IMR-90 (cell line): ENCODE measurements around the gene MGAT3. TPM values are rescaled to one million over a fixed set of nuclear protein-coding genes. Genes with fewer than 3 reads are reported as not detected.

Experiments used
- ATAC-seq: fragments of 200-7000 bp; cut with Tn5 transposase; 2 replicates; pipeline ENCODE4 v1.9.1; 2020; ENCODE audit warnings: low read depth, mild to moderate bottlenecking, moderate library complexity
- BruUV-seq: library from RNA; stranded (reverse); fragments of 400-500 nt; replicated peaks from 2 replicates; lab custom pipeline; 2021; lab: Mats Ljungman, UMichigan
- CTCF ChIA-PET: fragments of 300-600 bp; formaldehyde crosslinking; extraction: SDS; loops from one replicate; lab custom pipeline; 2021; ENCODE audit warnings: antibody characterized with exemption; lab: Yijun Ruan, JAX
- POLR2A ChIA-PET: fragments of 300-600 bp; sonication (Branson Sonifier 250); formaldehyde crosslinking; loops from one replicate; lab custom pipeline; 2022; ENCODE audit warnings: antibody characterized with exemption; ENCODE audit not compliant: unreplicated experiment; lab: Charles Lee
- DNase-seq: peaks from one replicate; pipeline ENCODE4 v3.0.0; 2013
- H2AFZ ChIP-seq: replicated peaks from 2 replicates; pipeline ENCODE3; 2013; ENCODE audit warnings: low read length, mild to moderate bottlenecking; ENCODE audit not compliant: poor library complexity
- H2AK5ac ChIP-seq: 2 replicates; pipeline ENCODE4 v1.6.1; 2013; ENCODE audit warnings: low read depth, low read length, inconsistent platforms
- H2AK9ac ChIP-seq: replicated peaks from 2 replicates; pipeline ENCODE3; 2013; ENCODE audit warnings: mild to moderate bottlenecking, low read depth, low read length, moderate library complexity; ENCODE audit not compliant: poor library complexity
- H2BK120ac ChIP-seq: 2 replicates; pipeline ENCODE4 v1.6.1; 2013; ENCODE audit warnings: low read depth, low read length, inconsistent platforms
- H2BK15ac ChIP-seq: 3 replicates; pipeline ENCODE4 v1.6.1; 2013; ENCODE audit warnings: low read depth, low read length, inconsistent platforms
- H2BK20ac ChIP-seq: 2 replicates; pipeline ENCODE4 v1.6.1; 2013; ENCODE audit warnings: low read depth, mild to moderate bottlenecking, inconsistent platforms, low read length, moderate library complexity
- H2BK5ac ChIP-seq: 2 replicates; pipeline ENCODE4 v1.6.1; 2013; ENCODE audit warnings: mild to moderate bottlenecking, low read depth, low read length, inconsistent platforms; ENCODE audit not compliant: poor library complexity, severe bottlenecking
- H3K14ac ChIP-seq: replicated peaks from 2 replicates; pipeline ENCODE4 v1.6.1; 2013; ENCODE audit warnings: low read depth, low read length, inconsistent platforms
- H3K18ac ChIP-seq: 2 replicates; pipeline ENCODE4 v1.6.1; 2013; ENCODE audit warnings: low read depth, low read length, control low read depth
- H3K23ac ChIP-seq: 2 replicates; pipeline ENCODE4 v1.6.1; 2013; ENCODE audit warnings: low read depth, low read length, inconsistent platforms
- H3K27ac ChIP-seq: 2 replicates; pipeline ENCODE4 v1.5.1; 2013; ENCODE audit warnings: mild to moderate bottlenecking, control low read depth, low read length; ENCODE audit not compliant: insufficient read depth
- H3K27me3 ChIP-seq: 2 replicates; pipeline ENCODE4 v1.6.1; 2013; ENCODE audit warnings: low read length; ENCODE audit not compliant: control insufficient read depth, insufficient read depth
- H3K36me3 ChIP-seq: 2 replicates; pipeline ENCODE4 v1.6.1; 2013; ENCODE audit warnings: low read length, mixed read lengths; ENCODE audit not compliant: control insufficient read depth, insufficient read depth
- H3K4ac ChIP-seq: 2 replicates; pipeline ENCODE4 v1.6.1; 2013; ENCODE audit warnings: low read depth, low read length, inconsistent platforms
- H3K4me1 ChIP-seq: 2 replicates; pipeline ENCODE4 v1.6.1; 2013; ENCODE audit warnings: low read length, mixed read lengths; ENCODE audit not compliant: control insufficient read depth, insufficient read depth
- H3K4me2 ChIP-seq: 2 replicates; pipeline ENCODE4 v1.6.1; 2013; ENCODE audit warnings: low read depth, mild to moderate bottlenecking, control low read depth, low read length, moderate library complexity
- H3K4me3 ChIP-seq: 2 replicates; pipeline ENCODE4 v1.5.1; 2013; ENCODE audit warnings: low read depth, mild to moderate bottlenecking, control low read depth, low read length, moderate library complexity; ENCODE audit not compliant: insufficient read depth
- H3K56ac ChIP-seq: 2 replicates; pipeline ENCODE4 v1.6.1; 2013; ENCODE audit warnings: low read length, inconsistent platforms; ENCODE audit not compliant: insufficient read depth; ENCODE audit errors: extremely low read depth
- H3K79me1 ChIP-seq, 2 experiments: 2 replicates each; pipeline ENCODE4 v1.6.1; 2013; ENCODE audit warnings: low read length in 2 of 2, inconsistent platforms in 1 of 2, low read depth in 1 of 2
- H3K9ac ChIP-seq: 2 replicates; pipeline ENCODE4 v1.6.1; 2013; ENCODE audit warnings: low read depth, low read length, control low read depth
- H3K9me1 ChIP-seq: 2 replicates; pipeline ENCODE4 v1.6.1; 2013; ENCODE audit warnings: low read length, inconsistent platforms; ENCODE audit not compliant: insufficient read depth
- H3K9me3 ChIP-seq: 2 replicates; pipeline ENCODE4 v1.6.1; 2013; ENCODE audit warnings: low read length; ENCODE audit not compliant: control insufficient read depth, insufficient read depth
- H4K20me1 ChIP-seq: 2 replicates; pipeline ENCODE4 v1.6.1; 2013; ENCODE audit warnings: low read length, inconsistent platforms; ENCODE audit not compliant: insufficient read depth
- H4K5ac ChIP-seq: 2 replicates; pipeline ENCODE4 v1.6.1; 2013; ENCODE audit warnings: mild to moderate bottlenecking, low read depth, low read length, control low read depth
- H4K8ac ChIP-seq, 2 experiments: 2 replicates each; pipeline ENCODE4 v1.6.1; 2013; ENCODE audit warnings: low read depth in 2 of 2, low read length in 2 of 2, control low read depth in 1 of 2, inconsistent platforms in 1 of 2
- H4K91ac ChIP-seq: 2 replicates; pipeline ENCODE4 v1.6.1; 2013; ENCODE audit warnings: low read depth, low read length, inconsistent platforms; ENCODE audit not compliant: insufficient read depth
- BHLHE40 ChIP-seq: fragments of 150-350 bp; IDR thresholded peaks from 2 replicates; pipeline ENCODE4 v1.6.1; 2016; ENCODE audit warnings: mild to moderate bottlenecking, low read depth, low read length
- CHD1 ChIP-seq: IDR thresholded peaks from 2 replicates; pipeline ENCODE4 v1.6.1; 2012; ENCODE audit warnings: low read depth, low read length, improper control_type of control experiment
- CTCF ChIP-seq: conservative IDR thresholded peaks from 2 replicates; pipeline ENCODE4 v1.5.1; 2012; ENCODE audit warnings: mild to moderate bottlenecking, low read depth, low read length, improper control_type of control experiment
- ELK1 ChIP-seq: fragments of 150-350 bp; IDR thresholded peaks from 2 replicates; pipeline ENCODE4 v1.6.1; 2016; ENCODE audit warnings: low read depth, mild to moderate bottlenecking, low read length, moderate library complexity, borderline replicate concordance
- FOS ChIP-seq: fragments of 150-350 bp; IDR thresholded peaks from 2 replicates; pipeline ENCODE4 v1.6.1; 2016; ENCODE audit warnings: low read depth, low read length
- MAFK ChIP-seq: IDR thresholded peaks from 2 replicates; pipeline ENCODE4 v1.6.1; 2012; ENCODE audit warnings: low read depth, low read length, improper control_type of control experiment
- MAZ ChIP-seq: IDR thresholded peaks from 2 replicates; pipeline ENCODE4 v1.6.1; 2012; ENCODE audit warnings: low read depth, mild to moderate bottlenecking, low read length, improper control_type of control experiment, moderate library complexity, borderline replicate concordance
- NFE2L2 ChIP-seq: fragments of 150-350 bp; IDR thresholded peaks from 2 replicates; pipeline ENCODE4 v1.6.1; 2016; ENCODE audit warnings: low read depth, mild to moderate bottlenecking, low read length
- POLR2A ChIP-seq: IDR thresholded peaks from 2 replicates; pipeline ENCODE4 v1.6.1; 2012; ENCODE audit warnings: mild to moderate bottlenecking, low read depth, low read length
- SMC3 ChIP-seq: fragments of 150-350 bp; IDR thresholded peaks from 2 replicates; pipeline ENCODE4 v1.6.1; 2016; ENCODE audit warnings: low read depth, mild to moderate bottlenecking, antibody characterized with exemption, low read length, moderate library complexity
- USF2 ChIP-seq: fragments of 150-350 bp; IDR thresholded peaks from 2 replicates; pipeline ENCODE4 v1.6.1; 2017; ENCODE audit warnings: mild to moderate bottlenecking, antibody characterized with exemption, low read length, low read depth
- WGBS, 2 experiments: methylation state at CpG; one replicate each; pipeline versions ENCODE4 v1.1.5 to v1.1.7; 2013; ENCODE audit warnings: missing lambda C conversion rate in 2 of 2; ENCODE audit not compliant: insufficient read length in 1 of 2; ENCODE audit errors: extremely low coverage in 2 of 2; 5-methylcytosine and 5-hydroxymethylcytosine counted together
- dilution Hi-C: fragments of 300-500 bp; cut with HindIII; formaldehyde crosslinking; loops from one replicate; pipeline ENCODE4 v1.14.3; 2018; ENCODE audit warnings: low sequenced_read_pairs; ENCODE audit not compliant: unreplicated experiment
- in situ Hi-C: fragments of 300-500 bp; cut with MboI; formaldehyde crosslinking; loops from 3 replicates; pipeline ENCODE4 v1.14.3; 2019; ENCODE audit warnings: low sequenced_read_pairs, inconsistent platforms, mixed read lengths
- intact Hi-C: fragments of 100-400 bp; cut with micrococcal nuclease; formaldehyde crosslinking; loops from 2 replicates; pipeline ENCODE4 v1.10.0; 2022
- polyA plus RNA-seq, 3 experiments: library from polyadenylated mRNA; depleted of rRNA; stranded (reverse); fragments of >200 nt; gene quantifications; 2 replicates each; pipeline ENCODE4 v1.2.3, GENCODE V29; 2012; ENCODE audit warnings: low replicate concordance in 1 of 3
- total RNA-seq: library from RNA; depleted of rRNA; stranded (reverse); fragments of >200 nt; gene quantifications from 2 replicates; pipeline ENCODE4 v1.2.3, GENCODE V29; 2012

Gene MGAT3
- total and polyA plus RNA-seq, 2 of the 4 experiments (the other 2 are of a cell fraction) = 0.36 to 1.1 TPM

- CTCF ChIA-PET = no interaction called here
- no peak for DNase-seq
- ATAC-seq = no peak; the same call in 1 of the 2 replicates
- H3K4me2 ChIP-seq = no peak overlapping the region
- no peak overlapping the region for H4K91ac ChIP-seq
- no peak overlapping the region for H2AK5ac ChIP-seq
- POLR2A ChIA-PET = interaction anchor here (0.6 kb wide), 1 partner anchor 52 kb away, joined by 3 read pairs; no protein-coding TSS in a partner anchor
- no peaks in the 10 kb centered on the region for H3K9me3 ChIP-seq
- no peak overlapping the region for H2BK120ac ChIP-seq
- dilution Hi-C loops (no loop called here), intact Hi-C loops (no loop called here), in situ Hi-C loops (no loop called here)
- no peak overlapping the region for H2AK9ac ChIP-seq
- H3K4me1 ChIP-seq = peaks cover 8% of the 10 kb centered on the region
- H3K4ac ChIP-seq = no peak overlapping the region
- H3K27ac ChIP-seq = no peak overlapping the region
- no peak overlapping the region for H2AFZ ChIP-seq
- H3K56ac ChIP-seq = no peak overlapping the region
- H3K9ac ChIP-seq = no peak overlapping the region
- peaks cover 1% of the 10 kb centered on the region; the same call in 1 of the 2 replicates for H3K9me1 ChIP-seq
- no TSS peak for BruUV-seq
- no peak overlapping the region for H3K23ac ChIP-seq
- H3K36me3 ChIP-seq = no peaks in the 10 kb centered on the region
- no peak overlapping the region for H2BK20ac ChIP-seq
- peaks cover 3% of the 10 kb centered on the region; the same call in 1 of the 2 replicates for H3K27me3 ChIP-seq
- H3K18ac ChIP-seq = no peak overlapping the region
- H3K14ac ChIP-seq = no peak overlapping the region
- H4K8ac ChIP-seq = no peak overlapping the region
- no peak overlapping the region for H2BK5ac ChIP-seq
- WGBS, 2 experiments = 75% methylated on average over 4 of the region's 21 CpGs; no CpG with 5 or more reads in 1 of the 2 experiments
- TF ChIP-seq ELK1 (no peak), USF2 (no peak), POLR2A (no peak), SMC3 (no peak), MAZ (no peak), CTCF (no peak), NFE2L2 (no peak), FOS (no peak), MAFK (no peak), CHD1 (no peak), BHLHE40 (no peak)
- no peak overlapping the region for H3K4me3 ChIP-seq
- no peaks in the 10 kb centered on the region for H3K79me1 ChIP-seq
- H4K20me1 ChIP-seq = no peaks in the 10 kb centered on the region
- H4K5ac ChIP-seq = no peak overlapping the region
- H2BK15ac ChIP-seq = no peak overlapping the region
Measured at GRCh38 chr22:39466228-39467006, 9.6 kb downstream of the MGAT3 start.
